Keratinocyte (primary cell): ENCODE data around the gene TSKU.

Experiments used
- EZH2 ChIP-seq: IDR thresholded peaks from one replicate; pipeline ENCODE4 v1.6.1; 2012; ENCODE audit warnings: inconsistent platforms, mild to moderate bottlenecking, low read length, moderate library complexity
- TF ChIP-seq, protein P1 (sequence below), 3 experiments: IDR thresholded peaks in 1 of 3; conservative IDR thresholded peaks in 1 of 3; optimal IDR thresholded peaks in 1 of 3; 2 replicates in 2 of 3; 3 replicates in 1 of 3; pipeline versions ENCODE3 to v1.5.1; 2011; ENCODE audit warnings: low read length in 3 of 3, mild to moderate bottlenecking in 3 of 3, moderate library complexity in 2 of 3, control low read depth in 1 of 3, inconsistent platforms in 1 of 3; ENCODE audit not compliant: insufficient read depth in 2 of 3; ENCODE audit errors: extremely low read depth in 1 of 3

DNA sequence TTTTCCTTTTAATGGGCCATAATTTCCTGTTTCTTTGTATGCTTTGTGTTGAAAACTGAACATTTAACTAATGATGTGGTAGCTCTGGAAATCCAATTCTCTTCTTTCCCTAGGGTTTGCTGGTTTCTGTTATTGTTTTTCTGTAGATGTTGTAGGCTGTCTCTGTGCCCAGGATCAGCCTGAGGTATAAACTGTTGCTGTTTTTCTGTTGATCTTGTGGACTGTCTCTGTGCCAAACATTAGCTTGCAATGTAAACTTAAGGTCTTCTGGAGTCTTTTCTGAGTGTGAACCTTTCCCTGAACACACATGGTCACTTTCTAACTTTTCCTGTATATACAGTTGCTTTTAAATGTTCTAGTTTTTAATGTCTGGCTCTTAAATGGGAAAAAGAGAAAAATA, 5.9 kb upstream of the TSKU start:
- TF ChIP-seq, protein P1, sequence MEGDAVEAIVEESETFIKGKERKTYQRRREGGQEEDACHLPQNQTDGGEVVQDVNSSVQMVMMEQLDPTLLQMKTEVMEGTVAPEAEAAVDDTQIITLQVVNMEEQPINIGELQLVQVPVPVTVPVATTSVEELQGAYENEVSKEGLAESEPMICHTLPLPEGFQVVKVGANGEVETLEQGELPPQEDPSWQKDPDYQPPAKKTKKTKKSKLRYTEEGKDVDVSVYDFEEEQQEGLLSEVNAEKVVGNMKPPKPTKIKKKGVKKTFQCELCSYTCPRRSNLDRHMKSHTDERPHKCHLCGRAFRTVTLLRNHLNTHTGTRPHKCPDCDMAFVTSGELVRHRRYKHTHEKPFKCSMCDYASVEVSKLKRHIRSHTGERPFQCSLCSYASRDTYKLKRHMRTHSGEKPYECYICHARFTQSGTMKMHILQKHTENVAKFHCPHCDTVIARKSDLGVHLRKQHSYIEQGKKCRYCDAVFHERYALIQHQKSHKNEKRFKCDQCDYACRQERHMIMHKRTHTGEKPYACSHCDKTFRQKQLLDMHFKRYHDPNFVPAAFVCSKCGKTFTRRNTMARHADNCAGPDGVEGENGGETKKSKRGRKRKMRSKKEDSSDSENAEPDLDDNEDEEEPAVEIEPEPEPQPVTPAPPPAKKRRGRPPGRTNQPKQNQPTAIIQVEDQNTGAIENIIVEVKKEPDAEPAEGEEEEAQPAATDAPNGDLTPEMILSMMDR (optimal IDR thresholded peaks at IDR 0.05 in 1 of 3, IDR thresholded peaks at IDR 0.05 in 1 of 3, conservative IDR thresholded peaks at IDR 0.05 in 1 of 3; ENCODE audit: extremely low read depth in 1 of 3, insufficient read depth in 2 of 3, low read length in 3 of 3), result no peak
- no peak for TF ChIP-seq EZH2
